BLaER1 (cell line): ENCODE results near the gene GSTA3.
"Not testable (repeated sequence)": the region's sequence is repeated elsewhere in the genome, so short reads cannot be mapped to it uniquely, and the experiment has no call there.

ENCODE experiments used
- H3K27ac ChIP-seq: shearing (Covaris generic); formaldehyde crosslinking; 2 replicates; pipeline ENCODE4 v1.8.1; 2022
- H3K27me3 ChIP-seq: shearing (Covaris generic); formaldehyde crosslinking; 2 replicates; pipeline ENCODE4 v1.8.1; 2022
- H3K36me3 ChIP-seq: shearing (Covaris generic); formaldehyde crosslinking; 2 replicates; pipeline ENCODE4 v1.8.1; 2022
- H3K4me1 ChIP-seq: shearing (Covaris generic); formaldehyde crosslinking; 2 replicates; pipeline ENCODE4 v1.8.1; 2022
- H3K4me2 ChIP-seq: shearing (Covaris generic); formaldehyde crosslinking; 2 replicates; pipeline ENCODE4 v1.8.1; 2022
- H3K4me3 ChIP-seq: shearing (Covaris generic); formaldehyde crosslinking; 2 replicates; pipeline ENCODE4 v1.8.1; 2022
- H3K9ac ChIP-seq: shearing (Covaris generic); formaldehyde crosslinking; 2 replicates; pipeline ENCODE4 v1.8.1; 2022
- H3K9me3 ChIP-seq: shearing (Covaris generic); formaldehyde crosslinking; 2 replicates; pipeline ENCODE4 v1.8.1; 2022
- H4K20me1 ChIP-seq: shearing (Covaris generic); formaldehyde crosslinking; 2 replicates; pipeline ENCODE4 v1.8.1; 2022
- Cebpa-rat ChIP-seq: shearing (Covaris generic); IDR thresholded peaks from 2 replicates; pipeline ENCODE4 v1.8.1; 2022

GSTA3 gene

GRCh38 chr6:52887910-52888524 is 21.5 kb downstream of the GSTA3 start:
- no peaks in the 10 kb centered on the region for H3K4me1 ChIP-seq
- H3K27ac ChIP-seq, result no peak overlapping the region
- no peaks in the 10 kb centered on the region for H3K27me3 ChIP-seq
- no peak overlapping the region for H3K4me3 ChIP-seq
- no peak overlapping the region for H3K4me2 ChIP-seq
- H4K20me1 ChIP-seq, result no peaks in the 10 kb centered on the region
- H3K9me3 ChIP-seq, result no peaks in the 10 kb centered on the region
- H3K9ac ChIP-seq, result no peak overlapping the region
- no peak for TF ChIP-seq Cebpa-rat
- H3K36me3 ChIP-seq, result no peaks in the 10 kb centered on the region

GRCh38 chr6:52881996-52882841 is 27.3 kb downstream of the GSTA3 start:
- H3K4me3 ChIP-seq, result no peak overlapping the region
- H3K27me3 ChIP-seq, result no peaks in the 10 kb centered on the region
- no peak overlapping the region for H3K4me2 ChIP-seq
- H4K20me1 ChIP-seq, result no peaks in the 10 kb centered on the region
- H3K9ac ChIP-seq, result no peak overlapping the region
- H3K36me3 ChIP-seq, result no peaks in the 10 kb centered on the region
- H3K4me1 ChIP-seq, result peaks cover 4% of the 10 kb centered on the region
- TF ChIP-seq Cebpa-rat, result no peak
- H3K9me3 ChIP-seq, result no peaks in the 10 kb centered on the region
- no peak overlapping the region for H3K27ac ChIP-seq

GRCh38 chr6:52881662-52881995 is 27.9 kb downstream of the GSTA3 start:
- Histone ChIP-seq H3K27ac (no peak overlapping the region), H3K4me3 (no peak overlapping the region), H3K9ac (no peak overlapping the region)

GRCh38 chr6:52877786-52878185 is 31.7 kb downstream of the GSTA3 start:
- no peaks in the 10 kb centered on the region for H3K36me3 ChIP-seq
- H3K27me3 ChIP-seq, result no peaks in the 10 kb centered on the region
- no peaks in the 10 kb centered on the region for H4K20me1 ChIP-seq
- no peak overlapping the region for H3K9ac ChIP-seq
- H3K4me3 ChIP-seq, result no peak overlapping the region
- no peak overlapping the region for H3K4me2 ChIP-seq
- H3K4me1 ChIP-seq, result peaks cover 9% of the 10 kb centered on the region
- no peak overlapping the region for H3K27ac ChIP-seq
- TF ChIP-seq Cebpa-rat, result no peak
- H3K9me3 ChIP-seq, result no peaks in the 10 kb centered on the region

More at GRCh38 chr6:52881662-52881995, 27.9 kb downstream of the GSTA3 start:
- Histone ChIP-seq H3K4me1 (peaks cover 9% of the 10 kb centered on the region), H3K27me3 (no peaks in the 10 kb centered on the region), H4K20me1 (no peaks in the 10 kb centered on the region), H3K36me3 (no peaks in the 10 kb centered on the region), H3K4me2 (no peak overlapping the region), H3K9me3 (no peaks in the 10 kb centered on the region)
- TF ChIP-seq Cebpa-rat, result no peak

GRCh38 chr6:52877168-52877567 is 32.3 kb downstream of the GSTA3 start:
- Histone ChIP-seq H3K4me2 (0 out of 2 replicates have a peak overlapping the region, but pooled peaks have one; percentile 13), H3K4me1 (peaks cover 9% of the 10 kb centered on the region), H3K27me3 (no peaks in the 10 kb centered on the region), H3K9ac (no peak overlapping the region), H4K20me1 (no peaks in the 10 kb centered on the region), H3K36me3 (no peaks in the 10 kb centered on the region), H3K4me3 (no peak overlapping the region), H3K27ac (no peak overlapping the region), H3K9me3 (no peaks in the 10 kb centered on the region)
- TF ChIP-seq Cebpa-rat, result no peak

GRCh38 chr6:52876056-52876787 is 33.3 kb downstream of the GSTA3 start:
- no peaks in the 10 kb centered on the region for H3K9me3 ChIP-seq
- no peak overlapping the region for H3K4me2 ChIP-seq
- H3K27me3 ChIP-seq, result no peaks in the 10 kb centered on the region
- H3K4me1 ChIP-seq, result peaks cover 9% of the 10 kb centered on the region
- TF ChIP-seq Cebpa-rat, result no peak
- no peaks in the 10 kb centered on the region for H3K36me3 ChIP-seq
- H4K20me1 ChIP-seq, result no peaks in the 10 kb centered on the region
- no peak overlapping the region for H3K9ac ChIP-seq
- H3K4me3 ChIP-seq, result no peak overlapping the region
- no peak overlapping the region for H3K27ac ChIP-seq

- Histone ChIP-seq H3K4me1 (peaks cover 2% of the 10 kb centered on the region), H3K4me2 (no peak overlapping the region)
Observed at GRCh38 chr6:52872031-52872430, 37.5 kb downstream of the GSTA3 start.

GRCh38 chr6:52871621-52872020 is 37.9 kb downstream of the GSTA3 start:
- TF ChIP-seq Cebpa-rat, result no peak
- H3K9ac ChIP-seq, result no peak overlapping the region

More at GRCh38 chr6:52872031-52872430, 37.5 kb downstream of the GSTA3 start:
- H3K4me3 ChIP-seq, result no peak overlapping the region
- no peak overlapping the region for H3K27ac ChIP-seq
- H3K9ac ChIP-seq, result no peak overlapping the region
- H4K20me1 ChIP-seq, result no peaks in the 10 kb centered on the region
- no peaks in the 10 kb centered on the region for H3K9me3 ChIP-seq
- H3K27me3 ChIP-seq, result no peaks in the 10 kb centered on the region
- no peak for TF ChIP-seq Cebpa-rat
- H3K36me3 ChIP-seq, result no peaks in the 10 kb centered on the region

GRCh38 chr6:52870335-52871091 is 39.0 kb downstream of the GSTA3 start:
- H4K20me1 ChIP-seq, H3K4me2 ChIP-seq, H3K4me1 ChIP-seq, H3K27me3 ChIP-seq, H3K36me3 ChIP-seq, H3K9ac ChIP-seq, H3K9me3 ChIP-seq, H3K27ac ChIP-seq, H3K4me3 ChIP-seq: not testable (repeated sequence)

More at GRCh38 chr6:52871621-52872020, 37.9 kb downstream of the GSTA3 start:
- no peaks in the 10 kb centered on the region for H3K36me3 ChIP-seq
- H4K20me1 ChIP-seq, result no peaks in the 10 kb centered on the region
- H3K4me2 ChIP-seq, result no peak overlapping the region
- H3K27ac ChIP-seq, result no peak overlapping the region
- H3K9me3 ChIP-seq, result no peaks in the 10 kb centered on the region
- no peaks in the 10 kb centered on the region for H3K4me1 ChIP-seq
- no peak overlapping the region for H3K4me3 ChIP-seq
- H3K27me3 ChIP-seq, result no peaks in the 10 kb centered on the region

- H3K9me3 ChIP-seq, H3K4me3 ChIP-seq, H3K27ac ChIP-seq, H4K20me1 ChIP-seq, H3K36me3 ChIP-seq, H3K4me2 ChIP-seq, H3K27me3 ChIP-seq, H3K9ac ChIP-seq, H3K4me1 ChIP-seq: not testable (repeated sequence)
Observed at GRCh38 chr6:52868899-52869298, 40.6 kb downstream of the GSTA3 start.
